Esophagus squamous epithelium (tissue), 4 donors: ENCODE measurements around the gene CCDC192.

Experiments
- CTCF ChIP-seq, 6 experiments: fragments of 450-650 bp in 4 of 6; fragments of 200-600 bp in 2 of 6; sonication (generic) in 2 of 6; IDR thresholded peaks; one replicate each; pipeline ENCODE4 v1.5.1; 2016 to 2019; ENCODE audit warnings: antibody characterized with exemption in 6 of 6, mild to moderate bottlenecking in 4 of 6, moderate library complexity in 4 of 6
- POLR2A ChIP-seq, 4 donors: fragments of 450-650 bp; IDR thresholded peaks; one replicate each; pipeline ENCODE4 v1.6.1; 2017; ENCODE audit warnings: antibody characterized with exemption in 4 of 4, mild to moderate bottlenecking in 4 of 4, moderate library complexity in 3 of 4

- no peak for TF ChIP-seq CTCF (IDR thresholded peaks at IDR 0.05)
- no peak for TF ChIP-seq POLR2A (IDR thresholded peaks at IDR 0.05)
These were observed 46.4 kb upstream of the CCDC192 start for GRCh38 chr5:127656825-127657224.
